Activated T-helper 9 cell treated with anti-CD3 and anti-CD28 coated beads, Interleukin-2, amount 50 U/mL, for 16 hours (primary cell): ENCODE data around the gene ADCY5.
"Not testable (repeated sequence)": the region's sequence is repeated elsewhere in the genome, so short reads cannot be mapped to it uniquely, and the experiment has no call there.

Experiments used
- DNase-seq: peaks from one replicate; pipeline ENCODE4 v3.0.0-alpha.2; 2020; ENCODE audit warnings: low read depth

ADCY5 gene

GRCh38 chr3:123448536-123449101 is at the start of gene ADCY5:
TSS of gene ADCY5 (minus strand) at chr3:123449090. CDS start at chr3:123448545, 545 bp downstream.
- no peak for DNase-seq

GRCh38 chr3:123493912-123494311 is 45.0 kb upstream of the ADCY5 start:
- no peak for DNase-seq

GRCh38 chr3:123491966-123492587 is 43.2 kb upstream of the ADCY5 start:
- no peak for DNase-seq

- no peak for DNase-seq
These were observed 40.6 kb upstream of the ADCY5 start for GRCh38 chr3:123489400-123490004.

- no peak for DNase-seq
These were observed 39.9 kb upstream of the ADCY5 start for GRCh38 chr3:123488645-123489347.

GRCh38 chr3:123487063-123487462 is 38.2 kb upstream of the ADCY5 start:
- not testable (repeated sequence) for DNase-seq

- DNase-seq: no peak
These were observed 37.6 kb upstream of the ADCY5 start for GRCh38 chr3:123486460-123486859.

GRCh38 chr3:123485551-123485950 is 36.7 kb upstream of the ADCY5 start:
- DNase-seq: no peak

GRCh38 chr3:123483146-123483545 is 34.3 kb upstream of the ADCY5 start:
- no peak for DNase-seq

GRCh38 chr3:123481722-123482457 is 33.0 kb upstream of the ADCY5 start:
- no peak for DNase-seq

GRCh38 chr3:123481071-123481470 is 32.2 kb upstream of the ADCY5 start:
- DNase-seq: no peak

GRCh38 chr3:123480428-123480827 is 31.5 kb upstream of the ADCY5 start:
- DNase-seq: no peak

- DNase-seq: no peak
These were observed 31.0 kb upstream of the ADCY5 start for GRCh38 chr3:123479891-123480290.

GRCh38 chr3:123478314-123478713 is 29.4 kb upstream of the ADCY5 start:
- DNase-seq: no peak

- no peak for DNase-seq
These were observed 28.3 kb upstream of the ADCY5 start for GRCh38 chr3:123476967-123477750.

GRCh38 chr3:123475786-123476185 is 26.9 kb upstream of the ADCY5 start:
- no peak for DNase-seq

- no peak for DNase-seq
These were observed 22.2 kb upstream of the ADCY5 start for GRCh38 chr3:123471106-123471505.

- no peak for DNase-seq
These were observed 20.6 kb upstream of the ADCY5 start for GRCh38 chr3:123469323-123469995.

- no peak for DNase-seq
These were observed 18.2 kb upstream of the ADCY5 start for GRCh38 chr3:123467046-123467445.

GRCh38 chr3:123464211-123464610 is 15.3 kb upstream of the ADCY5 start:
- DNase-seq: no peak

GRCh38 chr3:123459862-123460261 is 11.0 kb upstream of the ADCY5 start:
- no peak for DNase-seq
